ENCODE results near the gene ZNF521.

ZNF521 gene

GRCh38 chr18:25295624-25296138 lies 56.3 kb downstream of the ZNF521 start:
- H3K9ac ChIP-seq, result no peak overlapping the region
- H4K20me1 ChIP-seq, result no peaks in the 10 kb centered on the region
- H3K4me3 ChIP-seq, result no peak overlapping the region
- no peak overlapping the region for H3K4me2 ChIP-seq
- H3K4me1 ChIP-seq, result no peaks in the 10 kb centered on the region
- TF ChIP-seq Cebpa-rat (IDR thresholded peaks at IDR 0.05), result no peak
- H3K36me3 ChIP-seq, result no peaks in the 10 kb centered on the region
- no peaks in the 10 kb centered on the region for H3K27me3 ChIP-seq
- H3K9me3 ChIP-seq, result no peaks in the 10 kb centered on the region
- no peak overlapping the region for H3K27ac ChIP-seq

- Histone ChIP-seq H3K27ac (no peak overlapping the region), H3K4me1 (no peaks in the 10 kb centered on the region), H3K9ac (no peak overlapping the region), H3K27me3 (no peaks in the 10 kb centered on the region), H3K9me3 (no peaks in the 10 kb centered on the region), H3K4me3 (no peak overlapping the region), H3K36me3 (no peaks in the 10 kb centered on the region), H3K4me2 (no peak overlapping the region), H4K20me1 (no peaks in the 10 kb centered on the region)
- TF ChIP-seq Cebpa-rat (IDR thresholded peaks at IDR 0.05), result no peak
Measured at GRCh38 chr18:25291150-25291549, 60.8 kb downstream of the ZNF521 start.

GRCh38 chr18:25289001-25289631 lies 62.9 kb downstream of the ZNF521 start:
- Histone ChIP-seq H3K27ac (no peak overlapping the region), H3K4me2 (no peak overlapping the region), H3K9me3 (no peaks in the 10 kb centered on the region), H3K9ac (no peak overlapping the region), H3K4me3 (no peak overlapping the region), H4K20me1 (no peaks in the 10 kb centered on the region), H3K4me1 (no peaks in the 10 kb centered on the region), H3K36me3 (no peaks in the 10 kb centered on the region), H3K27me3 (no peaks in the 10 kb centered on the region)
- no peak for TF ChIP-seq Cebpa-rat (IDR thresholded peaks at IDR 0.05)

- no peak overlapping the region for H3K4me2 ChIP-seq
- H3K4me1 ChIP-seq, result no peaks in the 10 kb centered on the region
- no peak for TF ChIP-seq Cebpa-rat (IDR thresholded peaks at IDR 0.05)
- H3K27me3 ChIP-seq, result no peaks in the 10 kb centered on the region
- no peaks in the 10 kb centered on the region for H3K36me3 ChIP-seq
- no peak overlapping the region for H3K4me3 ChIP-seq
- no peaks in the 10 kb centered on the region for H4K20me1 ChIP-seq
- H3K9me3 ChIP-seq, result no peaks in the 10 kb centered on the region
- H3K9ac ChIP-seq, result no peak overlapping the region
- no peak overlapping the region for H3K27ac ChIP-seq
Measured at GRCh38 chr18:25288340-25288938, 63.5 kb downstream of the ZNF521 start.

- H3K36me3 ChIP-seq, result no peaks in the 10 kb centered on the region
- H3K4me3 ChIP-seq, result no peak overlapping the region
- no peaks in the 10 kb centered on the region for H4K20me1 ChIP-seq
- H3K27ac ChIP-seq, result no peak overlapping the region
- H3K4me1 ChIP-seq, result no peaks in the 10 kb centered on the region
- H3K27me3 ChIP-seq, result no peaks in the 10 kb centered on the region
- no peak overlapping the region for H3K9ac ChIP-seq
- no peak overlapping the region for H3K4me2 ChIP-seq
- no peaks in the 10 kb centered on the region for H3K9me3 ChIP-seq
- no peak for TF ChIP-seq Cebpa-rat (IDR thresholded peaks at IDR 0.05)
Measured at GRCh38 chr18:25287106-25287505, 64.9 kb downstream of the ZNF521 start.

- Histone ChIP-seq H3K27me3 (no peaks in the 10 kb centered on the region), H3K4me2 (no peak overlapping the region), H4K20me1 (no peaks in the 10 kb centered on the region), H3K27ac (no peak overlapping the region), H3K4me1 (no peaks in the 10 kb centered on the region), H3K9me3 (no peaks in the 10 kb centered on the region), H3K36me3 (no peaks in the 10 kb centered on the region), H3K4me3 (no peak overlapping the region), H3K9ac (no peak overlapping the region)
- TF ChIP-seq Cebpa-rat (IDR thresholded peaks at IDR 0.05), result no peak
Measured at GRCh38 chr18:25284861-25285550, 67.0 kb downstream of the ZNF521 start.

GRCh38 chr18:25284281-25284680 lies 67.7 kb downstream of the ZNF521 start:
- Histone ChIP-seq H3K9me3 (no peaks in the 10 kb centered on the region), H3K4me3 (no peak overlapping the region), H3K27me3 (no peaks in the 10 kb centered on the region), H3K4me1 (no peaks in the 10 kb centered on the region), H3K4me2 (no peak overlapping the region), H3K36me3 (no peaks in the 10 kb centered on the region), H3K27ac (no peak overlapping the region), H4K20me1 (no peaks in the 10 kb centered on the region), H3K9ac (no peak overlapping the region)
- TF ChIP-seq Cebpa-rat (IDR thresholded peaks at IDR 0.05), result no peak

- Histone ChIP-seq H3K4me2 (no peak overlapping the region), H4K20me1 (no peaks in the 10 kb centered on the region), H3K4me1 (no peaks in the 10 kb centered on the region), H3K36me3 (no peaks in the 10 kb centered on the region), H3K9me3 (no peaks in the 10 kb centered on the region), H3K4me3 (no peak overlapping the region), H3K27ac (no peak overlapping the region), H3K27me3 (no peaks in the 10 kb centered on the region), H3K9ac (no peak overlapping the region)
- TF ChIP-seq Cebpa-rat (IDR thresholded peaks at IDR 0.05), result no peak
Measured at GRCh38 chr18:25283781-25284180, 68.2 kb downstream of the ZNF521 start.

- H3K4me2 ChIP-seq, result no peak overlapping the region
- no peak for TF ChIP-seq Cebpa-rat (IDR thresholded peaks at IDR 0.05)
- H3K4me3 ChIP-seq, result no peak overlapping the region
- no peak overlapping the region for H3K27ac ChIP-seq
- no peaks in the 10 kb centered on the region for H3K9me3 ChIP-seq
- H3K9ac ChIP-seq, result no peak overlapping the region
- no peaks in the 10 kb centered on the region for H3K36me3 ChIP-seq
- H4K20me1 ChIP-seq, result no peaks in the 10 kb centered on the region
- H3K27me3 ChIP-seq, result no peaks in the 10 kb centered on the region
- H3K4me1 ChIP-seq, result no peaks in the 10 kb centered on the region
Measured at GRCh38 chr18:25282896-25283703, 68.9 kb downstream of the ZNF521 start.

Data from BLaER1 (cell line).